ENCODE data around the gene CSTF2T. TPM values are rescaled to one million over a fixed set of nuclear protein-coding genes. Genes with fewer than 3 reads are reported as not detected.

The CSTF2T gene
- total RNA-seq, 1 donor from 2014 or later, result 15.3 TPM

GRCh38 chr10:51669041-51669440 is 30.4 kb downstream of the CSTF2T start:
- Histone ChIP-seq H3K4me3 (no peak overlapping the region), H3K9me3 (no peaks in the 10 kb centered on the region), H3K27me3 (no peaks in the 10 kb centered on the region), H3K36me3 (no peaks in the 10 kb centered on the region), H3K4me1 (no peaks in the 10 kb centered on the region), H3K27ac (no peak overlapping the region)
- intact Hi-C loops (cut with DNase I), result no loop called here
- no peak for ATAC-seq
- no peak for DNase-seq
- TF ChIP-seq, protein P1, sequence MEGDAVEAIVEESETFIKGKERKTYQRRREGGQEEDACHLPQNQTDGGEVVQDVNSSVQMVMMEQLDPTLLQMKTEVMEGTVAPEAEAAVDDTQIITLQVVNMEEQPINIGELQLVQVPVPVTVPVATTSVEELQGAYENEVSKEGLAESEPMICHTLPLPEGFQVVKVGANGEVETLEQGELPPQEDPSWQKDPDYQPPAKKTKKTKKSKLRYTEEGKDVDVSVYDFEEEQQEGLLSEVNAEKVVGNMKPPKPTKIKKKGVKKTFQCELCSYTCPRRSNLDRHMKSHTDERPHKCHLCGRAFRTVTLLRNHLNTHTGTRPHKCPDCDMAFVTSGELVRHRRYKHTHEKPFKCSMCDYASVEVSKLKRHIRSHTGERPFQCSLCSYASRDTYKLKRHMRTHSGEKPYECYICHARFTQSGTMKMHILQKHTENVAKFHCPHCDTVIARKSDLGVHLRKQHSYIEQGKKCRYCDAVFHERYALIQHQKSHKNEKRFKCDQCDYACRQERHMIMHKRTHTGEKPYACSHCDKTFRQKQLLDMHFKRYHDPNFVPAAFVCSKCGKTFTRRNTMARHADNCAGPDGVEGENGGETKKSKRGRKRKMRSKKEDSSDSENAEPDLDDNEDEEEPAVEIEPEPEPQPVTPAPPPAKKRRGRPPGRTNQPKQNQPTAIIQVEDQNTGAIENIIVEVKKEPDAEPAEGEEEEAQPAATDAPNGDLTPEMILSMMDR (IDR thresholded peaks at IDR 0.05), result no peak

DNA sequence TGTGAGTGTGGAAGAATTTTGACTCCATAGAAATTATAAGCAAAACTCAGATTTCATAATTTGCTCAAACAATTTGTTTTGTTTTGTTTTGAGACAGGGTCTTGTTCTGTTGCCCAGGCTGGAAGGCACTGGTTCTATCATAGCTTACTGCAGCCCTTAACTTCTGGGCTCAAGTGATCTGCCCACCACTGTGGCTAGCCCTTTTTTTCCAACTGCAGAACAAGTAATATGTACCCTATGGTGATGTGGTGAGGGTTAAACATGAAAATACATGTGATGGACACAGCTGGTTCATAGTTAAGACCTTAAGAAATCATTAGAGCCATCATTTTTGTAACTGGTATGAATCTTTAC is 31.1 kb downstream of the CSTF2T start:
- TF ChIP-seq, protein P1 (IDR thresholded peaks at IDR 0.05), result no peak
- Histone ChIP-seq H3K27ac (no peak overlapping the region), H3K9me3 (no peaks in the 10 kb centered on the region), H3K4me3 (no peak overlapping the region), H3K4me1 (no peaks in the 10 kb centered on the region), H3K27me3 (no peaks in the 10 kb centered on the region), H3K36me3 (no peaks in the 10 kb centered on the region)
- intact Hi-C loops (cut with DNase I), result no loop called here
- DNase-seq, result no peak
- no peak for ATAC-seq

GRCh38 chr10:51667678-51668335 is 31.6 kb downstream of the CSTF2T start:
- H3K4me1 ChIP-seq, result no peaks in the 10 kb centered on the region
- H3K9me3 ChIP-seq, result no peaks in the 10 kb centered on the region
- H3K4me3 ChIP-seq, result no peak overlapping the region
- no peaks in the 10 kb centered on the region for H3K27me3 ChIP-seq
- TF ChIP-seq, protein P1 (IDR thresholded peaks at IDR 0.05), result no peak
- intact Hi-C loops (cut with DNase I), result no loop called here
- H3K36me3 ChIP-seq, result no peaks in the 10 kb centered on the region
- H3K27ac ChIP-seq, result no peak overlapping the region
- DNase-seq (no peak), ATAC-seq (no peak)

DNA sequence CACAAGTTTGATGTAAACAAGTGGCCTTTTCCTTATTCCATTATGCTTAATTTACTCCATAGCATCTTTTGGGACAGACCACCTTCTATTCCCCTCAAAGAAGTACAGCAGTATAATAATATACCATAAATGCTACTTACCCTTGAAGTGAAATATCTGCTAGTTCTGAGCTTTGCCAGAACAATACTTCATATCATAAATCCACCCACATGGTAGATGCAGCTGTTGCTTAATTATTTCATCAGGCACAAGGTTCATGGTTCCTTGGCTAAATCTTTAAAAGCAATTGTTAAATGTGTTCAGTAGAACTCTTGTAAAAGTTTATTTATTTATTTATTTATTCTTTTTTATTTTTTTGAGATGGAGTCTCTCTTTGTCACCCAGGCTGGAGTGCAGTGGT is 32.9 kb downstream of the CSTF2T start:
- intact Hi-C loops (cut with DNase I), result no loop called here
- TF ChIP-seq, protein P1 (IDR thresholded peaks at IDR 0.05), result no peak

DNA sequence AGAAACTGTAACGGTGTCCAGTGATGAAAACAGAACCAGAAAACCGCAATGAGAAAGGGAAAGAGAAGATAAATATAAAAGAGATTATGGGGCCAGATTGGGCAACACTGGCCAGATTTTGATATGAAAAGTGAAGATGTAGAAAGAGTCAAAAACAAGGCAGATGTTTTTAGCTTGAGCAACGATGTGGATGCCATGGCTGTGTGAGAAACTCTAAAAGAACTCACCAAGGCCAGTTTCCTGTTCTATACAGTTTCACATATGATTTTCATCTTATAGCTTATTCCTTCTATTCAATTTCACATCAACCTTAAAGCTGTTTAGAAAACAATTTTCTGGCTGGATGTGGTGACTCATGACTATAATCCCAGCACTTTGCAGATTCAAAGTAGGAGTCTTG is 36.3 kb downstream of the CSTF2T start:
- H3K4me1 ChIP-seq, result no peaks in the 10 kb centered on the region
- H3K36me3 ChIP-seq, result no peaks in the 10 kb centered on the region
- TF ChIP-seq, protein P1 (IDR thresholded peaks at IDR 0.05), result no peak
- H3K4me3 ChIP-seq, result no peak overlapping the region
- no peaks in the 10 kb centered on the region for H3K27me3 ChIP-seq
- no peaks in the 10 kb centered on the region for H3K9me3 ChIP-seq
- intact Hi-C loops (cut with DNase I), result no loop called here
- no peak overlapping the region for H3K27ac ChIP-seq
- no peak for ATAC-seq
- DNase-seq, result no peak

More for the DNA sequence above, 32.9 kb downstream of the CSTF2T start:
- DNase-seq (no peak), ATAC-seq (no peak)
- H3K27ac ChIP-seq, result no peak overlapping the region
- no peaks in the 10 kb centered on the region for H3K36me3 ChIP-seq
- no peaks in the 10 kb centered on the region for H3K4me1 ChIP-seq
- no peaks in the 10 kb centered on the region for H3K9me3 ChIP-seq
- H3K4me3 ChIP-seq, result no peak overlapping the region
- no peaks in the 10 kb centered on the region for H3K27me3 ChIP-seq

- H3K9me3 ChIP-seq, result no peaks in the 10 kb centered on the region
- no peak for ATAC-seq
- no peak overlapping the region for H3K4me3 ChIP-seq
- no peaks in the 10 kb centered on the region for H3K27me3 ChIP-seq
- no peak for DNase-seq
- TF ChIP-seq, protein P1 (IDR thresholded peaks at IDR 0.05), result no peak
- H3K27ac ChIP-seq, result no peak overlapping the region
- H3K36me3 ChIP-seq, result no peaks in the 10 kb centered on the region
- H3K4me1 ChIP-seq, result no peaks in the 10 kb centered on the region
- intact Hi-C loops (cut with DNase I), result no loop called here
Measured at GRCh38 chr10:51659344-51659743, 40.1 kb downstream of the CSTF2T start.

Measured in upper lobe of right lung (tissue), 1 donor.